NCI-H226 (cell line): ENCODE results near the gene KLHL29.

ENCODE experiments used
- DNase-seq: peaks from one replicate; pipeline ENCODE4 v3.0.0-alpha.2; 2015

KLHL29 gene

GRCh38 chr2:23621616-23622015 is 236.6 kb downstream of the KLHL29 start:
- no peak for DNase-seq

DNA sequence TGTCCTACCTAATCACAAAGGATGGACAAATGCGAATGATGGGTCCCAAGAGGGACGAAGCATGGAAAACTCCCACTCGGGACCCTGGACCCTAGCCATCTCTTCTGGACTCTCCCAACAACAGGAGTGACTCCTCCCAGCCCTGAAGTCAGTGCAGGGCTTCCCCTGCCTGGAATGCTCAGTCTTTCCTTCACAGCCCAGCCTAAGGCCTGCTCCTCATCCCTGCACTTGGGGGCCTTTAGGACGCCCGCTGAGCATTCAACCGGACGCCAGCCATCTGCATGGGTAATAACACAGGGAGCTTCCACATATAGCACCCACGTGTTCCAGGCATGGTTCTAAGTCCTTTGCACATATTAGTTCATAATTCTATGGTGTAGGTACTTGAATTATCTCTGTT is 237.5 kb downstream of the KLHL29 start:
- DNase-seq = no peak

DNA sequence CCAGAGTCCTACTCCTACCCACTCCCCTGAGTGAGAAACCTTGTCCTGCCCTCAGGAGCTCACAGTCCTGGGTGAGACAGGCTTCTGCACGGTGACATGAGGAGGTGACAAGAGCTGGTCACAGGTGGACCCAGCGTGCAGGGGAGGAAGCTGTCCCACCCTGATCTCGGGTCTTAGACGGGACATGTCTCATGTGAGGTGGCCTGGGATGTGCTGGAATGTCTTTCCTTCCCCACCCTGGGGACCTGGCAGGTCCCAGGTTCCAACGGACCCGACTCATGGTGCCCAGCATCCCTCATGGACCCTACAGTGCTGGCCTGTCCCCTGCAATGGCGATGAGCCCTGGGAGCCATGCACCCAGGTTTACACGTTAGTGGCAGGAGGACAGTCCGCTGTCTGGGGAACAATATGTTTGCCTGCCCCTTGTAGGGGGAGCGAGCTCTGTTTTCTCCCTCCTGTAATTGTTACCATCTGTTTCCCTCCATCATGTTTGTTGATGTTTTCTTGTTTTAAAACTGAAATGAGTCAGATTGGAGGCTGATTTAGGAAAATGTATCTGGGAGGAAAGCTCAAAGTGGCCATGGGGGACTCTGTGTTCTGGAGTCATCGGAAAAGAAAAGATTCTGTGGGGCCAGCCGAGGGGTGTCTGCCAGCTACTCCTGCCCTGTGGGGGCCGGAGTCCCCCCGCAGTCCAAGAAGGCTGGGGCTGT is 238.1 kb downstream of the KLHL29 start:
- no peak for DNase-seq

GRCh38 chr2:23624378-23624777 is 239.4 kb downstream of the KLHL29 start:
- no peak for DNase-seq

DNA sequence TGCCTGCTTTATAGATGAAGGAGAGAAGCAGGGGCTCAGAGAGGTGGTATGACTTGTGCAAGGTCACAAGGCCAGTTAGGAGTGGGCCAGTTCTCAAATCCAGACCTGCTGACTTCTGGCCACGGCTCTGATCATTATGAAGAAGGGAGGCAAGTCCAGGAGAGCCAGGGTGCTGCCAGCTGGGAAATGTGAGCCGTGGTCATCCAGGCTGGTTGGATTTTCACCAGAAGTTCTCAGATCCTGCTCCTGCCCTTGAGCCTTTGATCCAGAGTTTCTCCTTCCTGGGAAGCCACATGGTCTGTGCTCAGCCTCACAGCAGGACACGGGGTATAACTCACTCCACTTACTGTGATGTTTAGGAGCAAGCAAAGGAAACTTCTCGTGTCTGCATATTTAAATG is 239.9 kb downstream of the KLHL29 start:
- no peak for DNase-seq

DNA sequence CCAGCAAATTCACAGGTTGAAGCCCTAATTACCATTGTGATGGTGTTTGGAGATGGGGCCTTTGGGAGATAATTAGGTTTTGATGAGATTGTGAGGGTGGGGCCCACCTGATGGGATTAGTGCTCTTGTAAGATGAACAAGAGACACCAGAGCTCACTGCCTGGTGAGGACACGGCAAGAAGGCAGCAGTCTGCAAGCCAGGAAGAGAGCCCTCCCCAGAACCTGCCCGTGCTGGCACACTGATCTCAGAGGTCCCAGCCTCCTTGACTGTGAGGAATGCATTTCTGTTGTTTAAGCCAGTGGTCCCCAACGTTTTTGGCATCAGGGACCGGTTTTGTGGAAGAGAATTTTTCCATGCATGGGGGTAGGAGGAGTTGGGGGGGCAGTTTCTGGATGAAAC is 240.7 kb downstream of the KLHL29 start:
- DNase-seq = no peak

DNA sequence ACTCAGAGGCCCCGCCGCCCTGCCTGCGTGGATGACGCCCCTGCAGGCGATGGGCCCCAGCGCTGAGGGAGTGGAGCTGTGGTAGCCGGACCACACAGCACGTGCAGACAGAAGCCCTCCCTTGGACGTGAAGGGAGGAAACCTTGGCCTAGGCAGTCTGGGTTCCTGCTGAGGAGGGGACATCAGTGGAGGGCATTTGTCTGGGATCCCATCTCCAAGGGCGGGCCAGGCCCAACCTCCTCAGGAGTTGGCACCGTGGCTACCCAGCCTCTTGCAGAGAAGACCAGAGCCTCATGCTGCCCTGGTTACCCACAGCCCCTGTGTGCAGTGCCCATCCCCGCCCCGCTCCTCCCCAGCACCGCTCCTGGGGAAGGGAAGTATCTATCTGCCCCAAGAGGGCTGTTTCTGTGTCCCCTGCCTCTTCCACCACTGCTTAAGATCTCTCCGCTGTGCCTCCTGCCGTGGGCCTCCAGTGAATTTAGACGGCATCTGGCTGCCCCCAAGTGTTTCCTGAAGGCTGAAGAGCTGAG is 241.8 kb downstream of the KLHL29 start:
- no peak for DNase-seq

DNA sequence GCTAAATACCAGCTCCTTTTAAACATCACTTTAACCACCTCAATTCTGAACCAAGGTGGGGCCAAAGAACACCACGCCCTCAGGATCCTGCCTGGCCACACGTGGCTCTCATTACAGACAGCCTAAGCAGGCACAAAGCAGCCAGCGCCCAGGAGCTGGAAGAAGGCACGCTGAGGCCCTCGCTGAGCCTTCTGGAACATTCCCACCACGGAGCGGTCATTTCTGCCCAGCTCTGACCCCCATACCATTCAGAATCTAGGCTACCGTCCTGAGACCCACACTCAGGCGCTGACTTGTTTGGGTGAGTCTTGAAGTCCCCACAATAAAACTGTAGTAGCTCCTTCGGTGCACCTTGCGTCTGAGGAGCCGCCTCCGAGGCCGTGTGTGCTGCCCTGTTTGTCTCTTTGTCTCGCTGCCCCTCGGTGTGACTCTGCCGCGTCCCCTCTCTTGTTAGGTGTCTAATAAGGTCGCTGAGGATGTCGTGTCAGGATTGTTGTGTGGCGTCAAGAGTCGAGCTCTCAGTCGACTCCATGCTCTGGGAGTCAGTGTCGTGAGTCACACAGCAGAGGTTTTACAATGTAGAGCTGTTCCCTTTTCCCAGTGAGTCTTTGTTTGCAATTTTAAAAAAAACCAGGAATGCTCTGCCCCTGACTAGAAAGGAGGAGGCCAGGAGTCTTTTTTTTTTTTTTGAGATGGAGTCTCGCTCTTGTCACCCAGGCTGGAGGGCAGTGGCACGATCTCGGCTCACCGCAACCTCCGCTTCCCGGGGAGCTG is 242.4 kb downstream of the KLHL29 start:
- DNase-seq = no peak

GRCh38 chr2:23628926-23629771 is 244.2 kb downstream of the KLHL29 start:
- no peak for DNase-seq

DNA sequence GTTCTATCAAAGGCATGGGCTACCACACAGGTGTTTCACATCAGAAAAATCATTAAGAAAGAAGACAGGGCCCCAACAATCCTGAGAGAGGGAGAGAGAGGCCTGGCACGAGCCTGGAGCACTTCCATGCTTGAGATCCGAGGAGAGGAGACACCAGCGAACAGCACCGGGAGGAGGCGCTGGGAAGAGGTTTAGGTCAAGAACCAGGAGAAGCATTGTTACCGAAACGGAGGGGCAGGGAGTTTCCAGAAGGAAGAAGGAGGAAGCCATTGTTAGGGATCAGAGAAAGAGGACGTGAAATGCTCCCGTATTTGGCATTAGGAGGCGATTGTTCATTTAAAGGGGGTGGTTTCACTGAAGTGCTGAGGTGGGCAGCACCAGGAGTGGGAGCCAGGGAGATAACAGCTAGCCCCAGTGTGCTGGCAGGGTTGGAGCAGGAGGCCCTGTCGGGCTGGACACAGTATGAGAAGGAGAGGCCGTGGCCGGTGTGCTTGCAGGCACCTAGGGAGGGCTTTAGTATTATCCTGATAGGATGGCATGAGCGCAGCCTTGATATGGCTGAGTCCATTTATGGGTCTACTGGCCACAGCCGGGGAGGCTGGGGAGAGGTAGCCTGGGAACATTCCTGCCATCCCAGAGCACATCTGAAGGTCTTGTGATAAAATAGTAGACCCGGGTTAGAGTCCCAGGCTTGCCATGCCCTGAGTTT is 244.9 kb downstream of the KLHL29 start:
- DNase-seq = no peak

DNA sequence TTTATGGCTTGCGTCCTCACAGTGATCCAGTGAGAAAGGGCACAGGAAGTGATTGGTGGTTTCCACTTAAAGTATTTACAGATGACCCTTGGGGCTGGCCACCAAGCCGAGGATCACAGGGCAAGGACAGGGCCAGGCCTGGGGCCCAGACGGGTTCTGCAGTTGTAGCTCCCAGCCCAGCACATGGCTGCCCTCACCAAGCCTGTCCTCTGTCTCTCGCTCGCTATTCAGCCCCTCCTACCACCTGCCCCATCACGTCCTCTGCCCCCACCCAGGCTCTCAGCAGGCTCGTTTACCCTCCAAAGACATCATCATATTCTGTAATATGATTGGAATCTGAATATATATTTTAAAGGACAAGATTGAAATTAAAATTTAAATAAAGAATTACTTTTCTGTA is 246.0 kb downstream of the KLHL29 start:
- no peak for DNase-seq

- DNase-seq = no peak
These were observed 246.4 kb downstream of the KLHL29 start for GRCh38 chr2:23631389-23631788.

- DNase-seq = no peak
These were observed 247.4 kb downstream of the KLHL29 start for GRCh38 chr2:23632386-23632785.

DNA sequence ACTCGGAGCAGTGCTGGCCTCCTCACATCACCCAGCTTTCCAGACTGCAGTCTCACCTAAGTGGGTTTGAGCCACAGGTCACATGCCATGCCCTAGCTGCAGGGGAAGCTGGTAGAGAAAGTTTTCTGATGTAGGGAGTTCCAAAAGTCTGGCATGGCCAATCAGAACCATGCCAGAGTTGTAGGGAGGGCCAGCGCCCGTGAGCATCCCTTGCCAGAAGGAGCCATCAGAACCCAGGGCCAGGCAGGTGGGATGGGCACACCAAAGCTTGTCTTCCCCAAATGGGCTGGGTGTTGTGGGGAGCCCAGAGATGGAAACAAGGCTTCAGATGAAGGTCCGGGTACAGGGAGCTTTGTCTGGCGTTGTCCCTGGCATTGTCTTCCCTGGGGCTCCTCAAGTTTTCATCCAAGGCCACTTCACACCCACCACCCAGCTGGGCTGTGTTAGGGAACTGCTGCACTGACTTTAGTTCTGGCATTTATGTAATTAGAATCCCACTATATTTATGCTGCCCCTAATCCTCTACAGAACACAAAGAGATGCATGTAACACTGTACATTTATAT is 247.9 kb downstream of the KLHL29 start:
- DNase-seq = no peak

- DNase-seq = no peak
These were observed 249.0 kb downstream of the KLHL29 start for GRCh38 chr2:23633966-23634365.

GRCh38 chr2:23635442-23636340 is 250.7 kb downstream of the KLHL29 start:
- DNase-seq = no peak

DNA sequence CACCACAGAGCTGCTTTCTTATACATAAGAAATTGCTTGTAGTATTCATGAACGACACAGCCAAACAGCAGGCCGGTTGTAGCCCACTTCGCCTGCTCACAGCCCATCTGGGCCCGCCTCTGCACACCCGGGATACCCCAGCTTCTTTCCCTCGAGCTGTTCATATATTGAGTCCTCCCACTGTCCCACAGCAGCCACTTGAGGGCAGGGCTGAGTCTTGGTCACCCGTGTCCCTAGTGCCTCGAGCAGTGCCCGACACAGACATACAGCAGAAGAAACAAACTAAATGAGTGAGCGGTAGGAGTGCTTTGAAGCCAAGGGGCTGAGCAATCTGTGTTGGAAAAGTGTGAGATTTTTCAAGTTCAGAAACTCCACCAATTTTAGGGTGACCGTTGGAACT is 251.4 kb downstream of the KLHL29 start:
- DNase-seq = no peak

DNA sequence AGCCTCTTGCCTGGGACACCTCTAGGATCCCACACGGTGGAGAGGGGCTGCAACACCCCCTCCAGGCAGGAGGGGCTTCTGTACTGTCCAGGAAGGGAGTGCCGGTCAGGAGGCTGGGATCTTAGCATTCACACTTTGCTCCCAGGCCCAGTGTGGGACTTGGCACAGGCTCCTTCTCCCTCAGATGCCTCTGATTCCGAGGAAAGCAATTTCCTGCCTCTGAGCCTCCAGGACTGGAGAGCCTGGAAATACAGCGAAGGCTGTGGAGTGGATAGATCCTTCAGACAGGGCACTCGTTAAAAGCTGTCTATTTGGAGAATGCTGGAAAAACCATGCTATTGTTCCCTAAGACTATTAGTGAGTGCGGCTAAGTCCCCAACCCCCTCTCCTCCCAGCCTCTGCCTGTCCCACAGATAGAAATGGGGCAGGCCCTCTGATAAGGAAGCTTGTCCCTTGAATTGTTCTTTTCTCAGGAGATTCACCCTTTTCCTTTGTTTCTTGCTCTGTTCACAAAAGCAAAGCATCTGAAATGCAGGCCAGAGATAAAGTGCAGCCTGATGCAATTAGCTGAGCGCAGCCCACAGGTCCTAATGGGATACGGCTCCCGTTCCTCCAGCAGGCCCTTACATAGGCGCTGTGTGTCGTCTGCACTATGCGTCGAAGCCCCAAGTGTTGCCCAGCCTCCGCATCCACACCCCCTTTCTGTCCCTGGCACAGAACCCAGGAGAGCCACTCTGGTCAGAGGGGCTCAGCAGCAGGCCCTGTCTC is 252.2 kb downstream of the KLHL29 start:
- DNase-seq = peak; percentile 73

GRCh38 chr2:23639406-23639982 is 254.5 kb downstream of the KLHL29 start:
- no peak for DNase-seq

- no peak for DNase-seq
These were observed 255.7 kb downstream of the KLHL29 start for GRCh38 chr2:23640711-23641110.
